Islet precursor cell (in vitro differentiated cells): ENCODE measurements around the gene COL21A1.
"Not testable (repeated sequence)": the region's sequence is repeated elsewhere in the genome, so short reads cannot be mapped to it uniquely, and the experiment has no call there.

Experiments used
- DNase-seq: peaks from one replicate; pipeline ENCODE4 v3.0.0-alpha.2; 2018

Gene COL21A1

DNA sequence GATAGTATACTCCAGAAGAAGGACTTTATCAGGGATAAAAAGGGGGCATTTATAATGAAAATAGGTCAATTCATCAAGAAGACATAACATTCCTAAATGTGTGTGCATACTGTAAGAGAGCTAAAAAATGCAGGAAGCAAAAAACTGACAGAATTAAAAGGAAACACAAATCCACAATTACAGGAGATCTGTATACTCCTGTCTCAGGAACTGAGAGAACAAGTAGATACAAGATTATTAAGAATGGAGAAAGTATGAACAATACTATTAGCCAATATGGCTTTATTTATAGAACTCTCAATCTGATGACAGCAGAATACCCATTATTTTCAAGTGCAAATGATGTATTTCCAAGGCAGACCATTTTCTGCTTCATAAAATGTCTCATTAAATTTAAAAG is 204.3 kb downstream of the COL21A1 start:
- DNase-seq: no peak

DNA sequence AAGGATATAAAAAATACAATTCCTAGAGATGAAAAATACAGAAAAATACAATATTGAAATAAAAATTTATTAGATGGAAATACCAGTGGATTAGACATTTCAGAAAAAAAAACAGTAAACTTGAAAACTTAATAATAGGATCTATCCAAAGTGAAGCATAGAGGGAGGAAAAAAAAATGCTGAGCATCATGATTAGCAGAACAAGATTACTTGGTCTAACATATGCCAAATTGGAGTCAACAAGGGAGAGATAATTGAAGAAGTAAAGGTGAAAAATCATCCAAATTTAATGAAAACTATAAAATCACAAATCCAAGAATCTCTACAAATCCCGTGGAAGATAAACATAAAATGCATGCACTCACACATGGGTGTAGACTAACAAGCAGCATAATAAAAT is 205.8 kb downstream of the COL21A1 start:
- DNase-seq: no peak

- no peak for DNase-seq
Measured at GRCh38 chr6:56040889-56041301, 206.5 kb downstream of the COL21A1 start.

GRCh38 chr6:56040223-56040622 is 207.2 kb downstream of the COL21A1 start:
- no peak for DNase-seq

DNA sequence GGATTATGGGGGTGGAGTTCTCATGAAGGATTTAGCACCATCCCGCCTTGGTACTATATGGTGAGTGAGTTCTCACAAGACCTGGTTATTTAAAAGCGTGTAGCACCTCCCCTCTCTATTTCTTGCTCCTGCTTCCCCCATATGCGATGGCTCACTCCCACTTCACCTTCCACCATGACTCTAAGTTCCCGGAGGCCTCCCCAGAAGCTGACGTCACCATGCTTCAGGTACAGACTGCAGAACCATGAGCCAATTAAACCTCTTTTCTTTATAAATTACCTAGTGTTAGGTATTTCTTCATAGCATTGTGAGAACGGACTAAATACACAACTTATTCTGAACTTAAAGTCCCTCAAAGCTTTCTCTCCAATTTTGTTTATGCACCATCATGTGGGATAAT is 208.6 kb downstream of the COL21A1 start:
- DNase-seq: no peak

GRCh38 chr6:56037601-56038000 is 209.8 kb downstream of the COL21A1 start:
- DNase-seq: no peak

DNA sequence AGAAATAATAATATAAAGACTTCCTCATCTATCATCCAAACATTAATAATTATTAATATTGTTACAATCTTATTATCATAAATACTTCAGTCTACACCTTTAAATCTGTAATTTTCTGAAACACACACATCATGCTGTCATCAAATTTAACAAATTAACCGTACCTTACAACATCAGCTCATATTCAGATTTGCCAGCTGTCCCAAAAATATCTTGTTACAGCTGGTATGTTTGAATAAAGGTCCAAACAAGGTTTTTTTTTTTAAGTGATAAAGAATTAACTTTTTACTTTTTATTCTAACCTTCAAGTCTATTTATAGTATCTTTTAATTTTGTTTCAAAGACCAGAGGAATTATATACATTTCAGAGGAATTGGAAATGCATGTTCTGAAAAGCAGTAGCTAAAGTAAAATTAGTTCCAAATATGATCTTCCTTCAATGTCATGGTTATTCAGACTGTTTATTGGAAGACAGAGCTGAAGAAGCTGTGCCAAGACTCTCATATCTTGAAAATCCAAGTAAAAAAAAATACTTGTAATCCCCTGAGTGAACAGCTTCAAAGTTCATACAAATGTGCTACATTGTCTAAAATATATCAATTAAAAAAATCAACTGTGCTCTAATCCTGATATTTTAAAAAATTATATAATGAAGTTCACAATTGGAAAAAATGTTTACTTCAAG is 210.3 kb downstream of the COL21A1 start:
- DNase-seq: no peak

- DNase-seq: no peak
Measured at GRCh38 chr6:56033401-56033800, 214.0 kb downstream of the COL21A1 start.

DNA sequence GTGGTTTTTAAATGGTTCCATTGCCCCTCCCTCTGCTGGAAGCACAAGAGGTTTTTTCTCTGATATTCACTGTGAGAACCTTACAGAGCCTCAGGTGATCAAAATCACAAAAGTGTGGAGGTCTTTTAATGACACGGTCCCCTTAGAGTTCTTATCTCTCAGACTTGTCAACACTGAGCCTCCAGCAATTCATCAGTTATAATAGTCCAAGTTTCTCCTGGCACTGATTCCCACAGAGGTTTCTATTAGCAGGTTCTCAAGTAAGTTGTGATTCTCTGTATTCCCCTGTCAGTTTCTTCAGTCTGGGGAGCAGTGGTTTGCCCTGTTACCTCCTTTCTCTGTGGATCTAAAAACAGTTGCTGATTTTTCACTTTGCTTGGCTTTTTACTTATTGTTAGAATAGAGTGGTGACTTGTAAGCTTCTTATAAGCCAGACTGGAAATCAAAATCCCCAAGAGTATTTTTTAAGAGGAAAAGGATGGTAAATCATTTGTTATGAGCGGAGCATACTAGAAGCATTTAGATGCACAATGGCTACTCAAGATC is 214.6 kb downstream of the COL21A1 start:
- no peak for DNase-seq

DNA sequence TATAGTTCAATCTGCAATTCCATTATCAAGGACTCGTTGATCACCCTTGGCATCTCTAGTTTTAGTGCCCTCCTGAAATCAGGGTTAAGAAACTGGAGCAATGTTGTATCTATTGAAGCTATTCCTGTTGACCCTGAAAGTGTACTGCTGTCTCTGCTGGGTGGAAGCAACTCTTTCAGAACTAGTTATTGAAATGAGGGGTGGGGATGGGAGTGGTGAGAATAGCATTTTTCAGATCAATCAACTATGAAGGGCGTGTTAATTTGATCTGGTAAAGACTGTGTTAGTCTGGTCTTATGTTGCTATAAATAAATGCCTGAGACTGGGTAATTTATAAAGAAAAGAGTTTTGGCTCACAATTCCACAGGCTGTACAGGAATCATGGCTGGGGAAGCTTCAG is 219.5 kb downstream of the COL21A1 start:
- no peak for DNase-seq

GRCh38 chr6:56026455-56027180 is 220.8 kb downstream of the COL21A1 start:
- no peak for DNase-seq

DNA sequence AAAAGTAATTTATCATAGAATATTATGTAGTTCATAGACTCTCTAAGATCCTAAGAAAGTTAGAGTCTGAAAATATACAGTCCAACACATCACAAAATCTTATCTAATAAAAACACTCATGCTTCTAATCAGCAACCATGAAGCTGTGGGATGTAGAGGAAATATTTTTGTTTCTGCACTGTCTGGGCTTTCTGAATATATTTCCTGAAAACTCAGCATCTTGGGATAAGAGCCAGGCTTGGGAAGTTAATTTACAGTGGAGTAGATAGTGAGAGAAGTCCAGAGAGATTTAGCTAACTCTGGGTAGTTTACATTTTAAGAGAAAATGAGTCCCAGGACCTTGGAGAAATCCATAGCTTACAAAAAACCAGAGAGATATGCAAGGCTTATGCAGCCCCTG is 221.6 kb downstream of the COL21A1 start:
- DNase-seq: no peak

DNA sequence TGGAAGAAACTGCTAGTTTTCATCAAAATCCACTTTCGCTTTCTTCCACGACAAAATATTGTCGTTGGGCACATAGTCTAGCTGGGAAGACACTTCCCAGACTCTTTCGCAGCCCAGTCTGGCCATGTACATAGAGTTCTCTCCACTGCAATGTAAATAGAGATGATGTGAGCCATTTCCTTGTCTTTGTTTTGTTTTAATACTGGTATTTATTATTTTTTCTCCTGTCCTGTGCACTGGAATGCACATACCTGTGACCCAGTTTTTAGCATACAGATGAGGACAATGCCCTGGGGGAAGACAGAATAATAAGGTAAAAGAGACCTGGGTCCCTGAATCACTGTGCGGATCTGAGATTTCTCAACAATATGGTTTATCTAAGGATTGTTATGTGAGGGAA is 222.4 kb downstream of the COL21A1 start:
- DNase-seq: no peak

- DNase-seq: no peak
Measured at GRCh38 chr6:56023829-56024228, 223.6 kb downstream of the COL21A1 start.

DNA sequence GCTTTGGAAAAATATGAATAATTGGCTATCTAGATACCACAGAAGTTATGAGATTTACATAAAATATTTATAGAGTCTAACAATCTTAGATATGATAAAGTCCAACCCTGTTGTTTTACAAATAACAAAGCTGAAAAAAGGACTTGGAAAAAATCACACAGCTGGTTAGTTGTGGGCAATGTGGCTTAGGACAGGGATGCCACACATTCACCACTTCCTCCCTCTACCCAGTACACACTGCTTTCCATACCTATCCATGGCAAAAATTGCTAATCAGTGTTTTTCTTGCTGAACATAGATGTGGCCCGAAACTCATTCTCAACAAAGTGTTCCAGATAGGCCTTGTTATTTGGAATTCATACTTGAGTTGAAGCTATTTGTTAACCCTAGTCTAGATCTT is 224.7 kb downstream of the COL21A1 start:
- no peak for DNase-seq

GRCh38 chr6:56021943-56022342 is 225.4 kb downstream of the COL21A1 start:
- no peak for DNase-seq

GRCh38 chr6:56019973-56020372 is 227.4 kb downstream of the COL21A1 start:
- DNase-seq: no peak

- DNase-seq: no peak
Measured at GRCh38 chr6:56017198-56017597, 230.2 kb downstream of the COL21A1 start.

- not testable (repeated sequence) for DNase-seq
Measured at GRCh38 chr6:56014039-56014438, 233.3 kb downstream of the COL21A1 start.

- no peak for DNase-seq
Measured at GRCh38 chr6:56009636-56010035, 237.7 kb downstream of the COL21A1 start.
